Measurements from ENCODE around the gene PTCSC3.

The PTCSC3 gene

DNA sequence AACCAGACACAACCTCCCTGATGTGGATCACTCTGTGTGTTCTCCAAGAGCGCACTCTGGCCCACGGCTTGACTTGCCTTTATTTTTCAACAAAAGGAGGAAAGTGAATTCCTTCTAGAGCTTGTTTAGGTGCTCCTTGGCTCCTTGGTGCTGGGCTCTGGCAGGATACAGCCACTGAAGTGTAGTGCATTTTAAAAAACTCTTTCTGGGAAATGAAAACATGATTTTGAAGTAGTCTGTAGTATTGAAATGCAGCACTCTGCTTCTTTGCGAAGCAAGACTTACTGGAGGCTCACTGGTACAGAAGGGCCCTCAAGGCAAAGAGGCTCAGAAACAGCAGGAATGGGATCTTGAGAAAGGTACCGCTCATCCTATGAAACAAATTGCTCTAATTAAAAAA, 81.6 kb downstream of the PTCSC3 start:
- H3K4me3 ChIP-seq (ENCODE audit: low read length) = no peak overlapping the region
- DNase-seq (ENCODE audit: low read depth, low spot score) = no peak

DNA sequence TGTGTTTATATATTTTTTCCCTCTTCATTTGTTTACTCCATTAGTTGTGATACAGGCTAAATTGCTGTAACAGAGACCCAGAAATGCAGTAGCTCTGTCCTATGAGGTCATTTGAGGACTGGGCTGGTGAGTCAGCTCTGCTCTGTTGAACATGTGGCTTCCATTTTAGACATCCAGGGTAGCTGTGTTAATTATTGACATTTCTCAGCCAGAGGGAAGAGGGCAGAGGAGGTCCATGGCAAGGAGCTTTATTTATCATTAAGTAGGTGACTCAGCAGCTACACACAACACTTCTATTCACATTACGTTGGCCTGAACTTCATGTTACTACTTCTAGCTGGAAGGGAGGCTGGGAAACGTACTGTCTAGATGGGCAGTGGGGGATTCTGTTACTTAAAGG, 85.4 kb downstream of the PTCSC3 start:
- DNase-seq (ENCODE audit: low read depth, low spot score) = no peak
- H3K4me3 ChIP-seq (ENCODE audit: low read length) = no peak overlapping the region

DNA sequence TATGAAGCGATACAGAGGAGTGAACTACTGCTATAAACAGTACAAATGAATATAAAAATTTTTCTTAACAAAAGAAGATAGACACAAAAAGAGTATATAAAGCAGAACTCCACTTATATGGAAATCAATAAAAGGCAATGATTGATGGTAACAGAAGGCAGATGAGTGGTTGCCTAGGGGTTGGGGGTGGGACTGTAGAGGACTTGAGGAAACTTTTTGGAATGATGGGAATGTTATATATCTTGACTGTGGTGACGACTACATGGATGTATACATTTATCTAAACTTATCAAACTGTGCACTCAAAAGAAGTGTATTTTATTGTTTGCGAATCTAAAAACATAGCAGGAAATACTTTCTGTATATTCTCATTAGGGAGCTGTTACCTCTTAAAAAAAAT, 89.1 kb downstream of the PTCSC3 start:
- H3K4me3 ChIP-seq (ENCODE audit: low read length) = no peak overlapping the region

DNA sequence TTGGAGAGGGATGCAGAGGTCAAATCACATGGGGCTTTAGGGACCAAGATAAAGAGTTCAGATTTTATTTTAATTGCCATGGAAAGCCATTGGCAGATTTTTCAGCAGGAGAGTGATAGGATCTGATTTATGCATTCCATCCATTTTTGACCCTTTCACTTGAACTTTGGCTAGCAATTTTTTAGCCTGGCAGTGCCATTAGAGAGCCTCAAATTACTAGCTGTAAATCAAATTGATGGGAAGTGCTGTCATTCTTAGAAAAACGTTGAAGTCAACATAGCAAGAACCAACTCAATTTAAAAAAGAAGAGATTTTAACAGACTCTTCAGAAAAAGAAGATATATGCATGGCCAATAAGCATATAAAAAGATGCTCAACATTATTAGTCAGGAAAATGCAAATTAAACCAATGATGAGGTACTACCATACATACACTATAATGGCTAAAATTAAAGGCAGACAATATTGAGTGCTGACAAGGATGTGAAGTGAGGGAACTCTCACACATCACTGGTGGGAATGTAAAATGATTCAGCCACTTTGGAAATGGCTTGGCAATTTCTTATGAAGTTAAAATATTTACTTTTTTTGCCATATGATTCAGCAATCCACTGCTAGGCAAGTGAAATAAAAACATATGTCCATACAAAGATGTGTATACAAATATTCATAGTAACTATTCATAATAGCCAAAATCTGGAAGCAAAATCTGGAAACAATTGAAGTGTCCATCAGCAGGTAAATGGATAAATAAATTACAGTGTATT, 89.7 kb downstream of the PTCSC3 start:
- no peak overlapping the region for H3K4me3 ChIP-seq (ENCODE audit: low read length)
- DNase-seq (ENCODE audit: low read depth, low spot score) = no peak

More for the DNA sequence above, 89.1 kb downstream of the PTCSC3 start:
- no peak for DNase-seq (ENCODE audit: low read depth, low spot score)

DNA sequence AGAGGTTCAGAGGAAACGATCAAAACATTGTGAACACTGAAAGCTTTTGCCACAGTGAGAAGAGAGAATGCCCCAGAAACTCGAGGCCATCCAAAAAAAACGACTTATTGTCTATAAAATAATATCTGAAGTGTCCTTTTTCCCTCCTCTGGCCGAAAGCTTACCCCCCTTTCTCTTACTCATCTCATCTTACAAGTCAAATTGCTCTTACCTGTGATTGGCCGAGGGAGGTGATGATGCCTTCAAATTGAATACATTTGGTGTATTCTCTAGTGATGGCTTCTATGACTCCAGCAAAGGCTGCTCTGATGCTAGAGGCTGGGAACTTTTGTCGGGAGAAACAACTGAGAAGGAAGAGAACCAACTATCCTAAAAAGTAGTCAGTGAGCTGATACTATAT, 90.7 kb downstream of the PTCSC3 start:
- H3K4me3 ChIP-seq (ENCODE audit: low read length) = no peak overlapping the region
- DNase-seq (ENCODE audit: low read depth, low spot score) = no peak
